Neural progenitor cell (in vitro differentiated cells): ENCODE results near the gene PRCD.

Experiments used
- EZH2 ChIP-seq: fragments of 200-600 bp; sonication (generic); IDR thresholded peaks from 2 replicates; pipeline ENCODE4 v1.6.1; 2017; ENCODE audit warnings: antibody characterized with exemption, mild to moderate bottlenecking, moderate library complexity
- EZH2phosphoT487 ChIP-seq: fragments of 200-600 bp; sonication (generic); IDR thresholded peaks from 2 replicates; pipeline ENCODE4 v1.6.1; 2017; ENCODE audit warnings: antibody characterized with exemption
- TF ChIP-seq, protein P1 (sequence below): fragments of 200-600 bp; sonication (generic); IDR thresholded peaks from 2 replicates; pipeline ENCODE4 v1.5.1; 2017; ENCODE audit warnings: antibody characterized with exemption, mild to moderate bottlenecking

DNA sequence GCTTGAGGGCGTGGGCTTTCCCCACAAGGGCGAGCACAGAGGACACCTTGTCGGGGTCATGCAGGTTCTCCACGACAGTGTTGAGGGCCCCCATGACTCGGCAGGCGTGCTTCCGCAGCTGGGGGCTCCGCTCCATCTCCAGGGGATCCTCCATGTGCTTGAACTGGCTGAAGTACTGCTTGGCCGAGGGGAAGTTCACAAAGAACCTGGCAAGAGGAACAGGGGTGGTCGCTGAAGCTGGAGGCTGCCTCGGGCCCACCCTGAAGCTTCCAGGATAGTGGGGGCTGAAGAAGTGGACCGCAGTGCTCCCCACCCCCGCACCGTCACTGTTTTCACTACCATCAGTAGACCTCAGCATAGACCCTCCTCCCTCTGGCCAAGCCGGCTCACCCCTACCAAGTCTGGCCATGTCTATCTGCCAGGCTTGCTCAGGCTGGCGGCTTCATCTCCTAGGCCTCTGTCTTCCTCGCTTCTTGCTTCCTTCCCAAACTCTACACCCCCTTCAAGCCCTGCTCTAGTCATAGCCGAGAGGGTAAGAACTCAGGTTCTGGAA is 8.3 kb upstream of the PRCD start:
- TF ChIP-seq EZH2 (no peak), EZH2phosphoT487 (no peak)
- TF ChIP-seq, protein P1, sequence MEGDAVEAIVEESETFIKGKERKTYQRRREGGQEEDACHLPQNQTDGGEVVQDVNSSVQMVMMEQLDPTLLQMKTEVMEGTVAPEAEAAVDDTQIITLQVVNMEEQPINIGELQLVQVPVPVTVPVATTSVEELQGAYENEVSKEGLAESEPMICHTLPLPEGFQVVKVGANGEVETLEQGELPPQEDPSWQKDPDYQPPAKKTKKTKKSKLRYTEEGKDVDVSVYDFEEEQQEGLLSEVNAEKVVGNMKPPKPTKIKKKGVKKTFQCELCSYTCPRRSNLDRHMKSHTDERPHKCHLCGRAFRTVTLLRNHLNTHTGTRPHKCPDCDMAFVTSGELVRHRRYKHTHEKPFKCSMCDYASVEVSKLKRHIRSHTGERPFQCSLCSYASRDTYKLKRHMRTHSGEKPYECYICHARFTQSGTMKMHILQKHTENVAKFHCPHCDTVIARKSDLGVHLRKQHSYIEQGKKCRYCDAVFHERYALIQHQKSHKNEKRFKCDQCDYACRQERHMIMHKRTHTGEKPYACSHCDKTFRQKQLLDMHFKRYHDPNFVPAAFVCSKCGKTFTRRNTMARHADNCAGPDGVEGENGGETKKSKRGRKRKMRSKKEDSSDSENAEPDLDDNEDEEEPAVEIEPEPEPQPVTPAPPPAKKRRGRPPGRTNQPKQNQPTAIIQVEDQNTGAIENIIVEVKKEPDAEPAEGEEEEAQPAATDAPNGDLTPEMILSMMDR: no peak
